ENCODE measurements around the gene NRP1.

NRP1 gene

GRCh38 chr10:33267708-33268107, 66.8 kb downstream of the NRP1 start:
- FAIRE-seq (no peak), DNase-seq (ENCODE audit: insufficient read length, low spot score) (no peak)
- TF ChIP-seq, protein P1, sequence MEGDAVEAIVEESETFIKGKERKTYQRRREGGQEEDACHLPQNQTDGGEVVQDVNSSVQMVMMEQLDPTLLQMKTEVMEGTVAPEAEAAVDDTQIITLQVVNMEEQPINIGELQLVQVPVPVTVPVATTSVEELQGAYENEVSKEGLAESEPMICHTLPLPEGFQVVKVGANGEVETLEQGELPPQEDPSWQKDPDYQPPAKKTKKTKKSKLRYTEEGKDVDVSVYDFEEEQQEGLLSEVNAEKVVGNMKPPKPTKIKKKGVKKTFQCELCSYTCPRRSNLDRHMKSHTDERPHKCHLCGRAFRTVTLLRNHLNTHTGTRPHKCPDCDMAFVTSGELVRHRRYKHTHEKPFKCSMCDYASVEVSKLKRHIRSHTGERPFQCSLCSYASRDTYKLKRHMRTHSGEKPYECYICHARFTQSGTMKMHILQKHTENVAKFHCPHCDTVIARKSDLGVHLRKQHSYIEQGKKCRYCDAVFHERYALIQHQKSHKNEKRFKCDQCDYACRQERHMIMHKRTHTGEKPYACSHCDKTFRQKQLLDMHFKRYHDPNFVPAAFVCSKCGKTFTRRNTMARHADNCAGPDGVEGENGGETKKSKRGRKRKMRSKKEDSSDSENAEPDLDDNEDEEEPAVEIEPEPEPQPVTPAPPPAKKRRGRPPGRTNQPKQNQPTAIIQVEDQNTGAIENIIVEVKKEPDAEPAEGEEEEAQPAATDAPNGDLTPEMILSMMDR (IDR thresholded peaks at IDR 0.05; ENCODE audit: insufficient read depth, missing control alignments): no peak

DNA sequence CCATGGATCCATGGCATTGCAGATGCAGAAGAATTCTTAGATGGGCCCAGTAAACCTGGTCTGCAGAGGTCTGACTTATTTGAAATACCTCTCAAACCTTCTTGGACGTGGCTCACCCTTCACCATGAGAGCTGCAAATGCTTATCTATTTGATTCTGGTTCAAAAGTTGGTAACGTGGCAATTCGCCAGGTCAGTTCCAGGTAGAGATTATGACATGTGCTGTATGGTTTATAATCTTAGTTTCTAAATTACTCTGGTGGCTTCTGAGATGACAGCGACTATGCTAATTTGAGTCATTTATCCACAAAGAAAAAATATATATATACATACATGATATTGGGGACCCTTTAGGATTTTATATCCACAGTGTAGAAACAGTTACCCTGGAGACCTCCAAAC, 68.8 kb downstream of the NRP1 start:
- TF ChIP-seq, protein P1 (IDR thresholded peaks at IDR 0.05; ENCODE audit: insufficient read depth, missing control alignments): no peak
- FAIRE-seq (no peak), DNase-seq (ENCODE audit: insufficient read length, low spot score) (no peak)

- FAIRE-seq (no peak), DNase-seq (ENCODE audit: insufficient read length, low spot score) (no peak)
- TF ChIP-seq, protein P1 (IDR thresholded peaks at IDR 0.05; ENCODE audit: insufficient read depth, missing control alignments): no peak
Observed at GRCh38 chr10:33263453-33263852, 71.0 kb downstream of the NRP1 start.

DNA sequence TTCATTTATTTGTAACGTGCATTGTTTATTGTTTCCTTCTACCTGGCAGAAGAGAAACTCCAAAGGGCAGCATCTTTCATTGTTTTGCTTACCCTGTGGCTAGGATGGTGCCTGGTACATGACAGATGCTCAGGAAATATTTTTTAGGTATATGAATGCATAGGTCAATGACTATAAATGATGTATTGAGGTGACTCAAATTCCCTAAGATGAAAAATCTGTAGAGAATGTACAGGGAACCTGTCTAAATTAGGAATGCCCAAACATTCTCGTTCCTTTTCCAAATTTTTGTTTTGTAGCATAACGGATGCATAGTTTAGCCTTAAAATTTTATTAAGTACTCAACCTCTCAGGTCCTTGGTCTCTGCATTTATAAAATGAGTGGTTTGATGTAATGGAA, 71.6 kb downstream of the NRP1 start:
- FAIRE-seq (no peak), DNase-seq (ENCODE audit: insufficient read length, low spot score) (no peak)
- TF ChIP-seq, protein P1 (IDR thresholded peaks at IDR 0.05; ENCODE audit: insufficient read depth, missing control alignments): no peak

DNA sequence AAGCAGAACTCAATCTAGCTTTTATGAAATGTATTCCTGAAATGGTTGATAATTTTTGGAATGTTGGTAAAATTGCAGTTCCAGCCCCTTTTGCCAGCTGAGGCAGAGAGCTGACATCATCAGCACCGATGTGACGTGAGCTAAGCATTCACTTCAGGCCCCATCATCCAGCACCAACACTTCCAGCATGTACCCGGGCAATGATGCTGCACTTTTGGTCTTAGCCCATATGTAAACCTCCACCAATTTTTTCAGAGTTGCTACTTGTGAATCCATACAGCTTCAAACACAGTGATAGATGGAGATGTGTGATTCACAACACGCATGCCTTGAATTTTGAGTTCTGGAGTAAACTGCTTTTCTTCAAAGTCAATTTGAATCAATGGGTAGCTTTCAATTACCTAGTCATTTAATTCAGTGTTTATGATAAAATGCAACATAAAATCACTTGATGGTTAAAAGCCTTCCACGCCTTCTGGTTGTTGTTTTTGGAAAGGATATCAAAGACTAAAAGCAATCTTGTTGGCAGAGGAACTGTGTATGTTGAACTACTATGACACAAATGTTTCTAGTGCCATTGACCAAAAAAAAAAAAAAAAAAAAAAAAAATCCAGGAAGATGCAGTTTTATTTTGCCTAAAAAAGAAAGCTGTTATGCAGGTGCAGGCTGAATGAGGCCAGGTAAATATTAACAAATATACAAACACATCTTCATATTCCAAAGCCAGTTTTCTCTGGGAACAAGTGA, 73.9 kb downstream of the NRP1 start:
- TF ChIP-seq, protein P1 (IDR thresholded peaks at IDR 0.05; ENCODE audit: insufficient read depth, missing control alignments): no peak
- no peak for FAIRE-seq
- no peak for DNase-seq (ENCODE audit: insufficient read length, low spot score)

- TF ChIP-seq, protein P1 (IDR thresholded peaks at IDR 0.05; ENCODE audit: insufficient read depth, missing control alignments): no peak
- FAIRE-seq (no peak), DNase-seq (ENCODE audit: insufficient read length, low spot score) (no peak)
Observed at GRCh38 chr10:33258967-33259366, 75.5 kb downstream of the NRP1 start.

GRCh38 chr10:33257439-33258080, 76.9 kb downstream of the NRP1 start:
- FAIRE-seq (no peak), DNase-seq (ENCODE audit: insufficient read length, low spot score) (no peak)

More at GRCh38 chr10:33257439-33258080, 76.9 kb downstream of the NRP1 start:
- TF ChIP-seq, protein P1 (IDR thresholded peaks at IDR 0.05; ENCODE audit: insufficient read depth, missing control alignments): no peak
